ENCODE results near the gene CNOT4. TPM values are rescaled to one million over a fixed set of nuclear protein-coding genes. Genes with fewer than 3 reads are reported as not detected.

Gene CNOT4
- total RNA-seq, 1 experiment from 2014 or later = 16.6 TPM

DNA sequence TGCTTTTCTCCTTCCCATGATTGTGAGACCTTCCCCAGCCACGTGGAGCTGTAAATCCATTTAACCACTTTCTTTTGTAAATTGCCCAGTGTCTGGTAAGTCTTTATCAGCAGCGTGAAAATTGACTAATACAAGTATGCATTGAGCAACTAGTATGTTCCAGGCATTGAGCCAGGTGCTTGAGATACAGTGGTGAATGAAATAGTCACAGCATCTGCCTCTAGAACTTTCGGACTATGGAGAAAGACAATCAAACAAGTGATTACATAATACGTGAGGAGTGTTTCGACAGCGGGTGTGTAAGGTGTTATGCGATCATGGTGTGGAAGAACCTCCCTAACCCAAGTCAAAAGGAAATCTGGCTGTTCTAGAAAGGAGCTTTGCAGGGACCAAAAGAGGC, 26.2 kb upstream of the CNOT4 start:
- intact Hi-C loops (cut with micrococcal nuclease) = no loop called here
- POLR2A ChIA-PET = no interaction called here
- H3K4me3 ChIP-seq (replicated peaks in 1 of 2; ENCODE audit: low read depth in 1 of 2, low read length in 2 of 2) = no peak overlapping the region
- H3K27me3 ChIP-seq (ENCODE audit: insufficient read depth, low read length) = peaks cover 10% of the 10 kb centered on the region; the same call in 1 of the 2 replicates
- H2AFZ ChIP-seq (ENCODE audit: low read depth, low read length, poor library complexity, severe bottlenecking) = no peak overlapping the region
- no peaks in the 10 kb centered on the region for H3K79me2 ChIP-seq (ENCODE audit: insufficient read depth, low read length)
- no peaks in the 10 kb centered on the region for H3K4me1 ChIP-seq (ENCODE audit: control insufficient read depth in 1 of 2, insufficient read depth in 2 of 2, low read length in 2 of 2)
- no peak overlapping the region for H3K9ac ChIP-seq (ENCODE audit: low read length)
- CTCF ChIA-PET = no interaction called here
- H3K9me3 ChIP-seq (ENCODE audit: control insufficient read depth in 1 of 2, insufficient read depth in 1 of 2, low read depth in 1 of 2, low read length in 2 of 2) = no peaks in the 10 kb centered on the region
- RAD21 ChIA-PET (ENCODE audit: low non-redundant PET in 1 of 2, low total read pairs in 2 of 2, uncharacterized antibody in 2 of 2, unreplicated experiment in 2 of 2) = no interaction called here
- no peak overlapping the region for H3K27ac ChIP-seq (ENCODE audit: low read depth, low read length)
- BruUV-seq (replicated peaks) = no TSS peak
- no peak for DNase-seq (ENCODE audit: low read depth, low spot score)
- H3K4me2 ChIP-seq (ENCODE audit: low read length) = no peak overlapping the region
- no peak for ATAC-seq
- H3K9me2 ChIP-seq (ENCODE audit: insufficient read depth) = no peaks in the 10 kb centered on the region
- no peaks in the 10 kb centered on the region for H4K20me1 ChIP-seq (ENCODE audit: insufficient read depth)
- H3K36me3 ChIP-seq (ENCODE audit: control insufficient read depth in 1 of 2, insufficient read depth in 2 of 2, low read length in 2 of 2) = no peaks in the 10 kb centered on the region
- TF ChIP-seq TCF7L2 (IDR thresholded peaks at IDR 0.05; ENCODE audit: borderline replicate concordance, extremely low read depth, insufficient read depth, insufficient read length) (no peak), EGR1 (IDR thresholded peaks at IDR 0.05; ENCODE audit: low read depth) (no peak), POLR2AphosphoS5 (IDR thresholded peaks at IDR 0.05; ENCODE audit: low read depth, low read length) (no peak), ELF1 (IDR thresholded peaks at IDR 0.05; ENCODE audit: borderline replicate concordance, low read depth) (no peak), FOSL1 (IDR thresholded peaks at IDR 0.05; ENCODE audit: low read depth) (no peak), YY1 (IDR thresholded peaks at IDR 0.05; ENCODE audit: extremely low read depth, insufficient replicate concordance, low read depth, low read length) (no peak)
- TF ChIP-seq, protein P1, sequence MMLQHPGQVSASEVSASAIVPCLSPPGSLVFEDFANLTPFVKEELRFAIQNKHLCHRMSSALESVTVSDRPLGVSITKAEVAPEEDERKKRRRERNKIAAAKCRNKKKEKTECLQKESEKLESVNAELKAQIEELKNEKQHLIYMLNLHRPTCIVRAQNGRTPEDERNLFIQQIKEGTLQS (IDR thresholded peaks at IDR 0.05) = no peak
- TF ChIP-seq, protein P2, sequence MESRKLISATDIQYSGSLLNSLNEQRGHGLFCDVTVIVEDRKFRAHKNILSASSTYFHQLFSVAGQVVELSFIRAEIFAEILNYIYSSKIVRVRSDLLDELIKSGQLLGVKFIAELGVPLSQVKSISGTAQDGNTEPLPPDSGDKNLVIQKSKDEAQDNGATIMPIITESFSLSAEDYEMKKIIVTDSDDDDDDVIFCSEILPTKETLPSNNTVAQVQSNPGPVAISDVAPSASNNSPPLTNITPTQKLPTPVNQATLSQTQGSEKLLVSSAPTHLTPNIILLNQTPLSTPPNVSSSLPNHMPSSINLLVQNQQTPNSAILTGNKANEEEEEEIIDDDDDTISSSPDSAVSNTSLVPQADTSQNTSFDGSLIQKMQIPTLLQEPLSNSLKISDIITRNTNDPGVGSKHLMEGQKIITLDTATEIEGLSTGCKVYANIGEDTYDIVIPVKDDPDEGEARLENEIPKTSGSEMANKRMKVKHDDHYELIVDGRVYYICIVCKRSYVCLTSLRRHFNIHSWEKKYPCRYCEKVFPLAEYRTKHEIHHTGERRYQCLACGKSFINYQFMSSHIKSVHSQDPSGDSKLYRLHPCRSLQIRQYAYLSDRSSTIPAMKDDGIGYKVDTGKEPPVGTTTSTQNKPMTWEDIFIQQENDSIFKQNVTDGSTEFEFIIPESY (IDR thresholded peaks at IDR 0.05; ENCODE audit: extremely low read depth, insufficient replicate concordance, low read length) = no peak
